HepG2 (cell line): ENCODE data around the gene ACSS1. TPM values are rescaled to one million over a fixed set of nuclear protein-coding genes. Genes with fewer than 3 reads are reported as not detected.

ENCODE experiments used
- CCAR2 ChIP-seq: fragments of 200-400 bp; formaldehyde crosslinking; optimal IDR thresholded peaks from 2 replicates; pipeline ENCODE3; 2018; ENCODE audit warnings: low read depth, mild to moderate bottlenecking, low read length, moderate library complexity
- E2F2 ChIP-seq: sonication (generic); formaldehyde crosslinking; IDR thresholded peaks from 2 replicates; pipeline ENCODE4 v1.4.0; 2020; ENCODE audit warnings: missing genetic modification reagents, borderline replicate concordance
- E2F5 ChIP-seq: sonication (generic); formaldehyde crosslinking; conservative IDR thresholded peaks from 2 replicates; pipeline ENCODE4 v1.4.0; 2020; ENCODE audit warnings: missing genetic modification reagents
- EP300 ChIP-seq, 3 experiments: sonication (generic) in 1 of 3; formaldehyde crosslinking in 1 of 3; IDR thresholded peaks; 2 replicates each; pipeline versions ENCODE4 v1.5.1 to v1.6.1; 2011 to 2020; ENCODE audit warnings: low read depth in 2 of 3, low read length in 2 of 3, borderline replicate concordance in 1 of 3, improper control_type of control experiment in 1 of 3, mild to moderate bottlenecking in 1 of 3, missing genetic modification reagents in 1 of 3, moderate library complexity in 1 of 3
- HMG20B ChIP-seq: conservative IDR thresholded peaks from 2 replicates; pipeline ENCODE4 v1.6.1; 2016; ENCODE audit warnings: missing genetic modification reagents, missing compliant biosample characterization
- HNF1B ChIP-seq: sonication (generic); formaldehyde crosslinking; IDR thresholded peaks from 2 replicates; pipeline ENCODE4 v1.5.1; 2020; ENCODE audit warnings: mild to moderate bottlenecking, moderate library complexity, missing genetic modification reagents
- KDM5B ChIP-seq: sonication (generic); formaldehyde crosslinking; IDR thresholded peaks from 2 replicates; pipeline ENCODE4 v1.4.0; 2020; ENCODE audit warnings: missing genetic modification reagents, mild to moderate bottlenecking, borderline replicate concordance
- KLF13 ChIP-seq: sonication (generic); formaldehyde crosslinking; IDR thresholded peaks from 2 replicates; pipeline ENCODE4 v1.4.0; 2020; ENCODE audit warnings: mild to moderate bottlenecking, missing genetic modification reagents
- KLF16 ChIP-seq, 2 experiments: sonication (generic) in 1 of 2; formaldehyde crosslinking in 1 of 2; IDR thresholded peaks; 2 replicates each; pipeline versions ENCODE4 v1.6.1 to v1.8.0; 2016 to 2023; ENCODE audit warnings: missing genetic modification reagents in 2 of 2, missing compliant biosample characterization in 1 of 2
- PHF5A ChIP-seq: IDR thresholded peaks from one replicate; pipeline ENCODE4 v1.6.1; 2018; ENCODE audit warnings: low read depth, missing genetic modification reagents; ENCODE audit not compliant: unreplicated experiment
- SKIL ChIP-seq: sonication (generic); formaldehyde crosslinking; IDR thresholded peaks from 2 replicates; pipeline ENCODE4 v1.8.0; 2022; ENCODE audit warnings: missing genetic modification reagents, mild to moderate bottlenecking, moderate library complexity, borderline replicate concordance
- SYNCRIP ChIP-seq: fragments of 200-400 bp; formaldehyde crosslinking; IDR thresholded peaks from 2 replicates; pipeline ENCODE4 v1.6.1; 2018; ENCODE audit warnings: mild to moderate bottlenecking, low read depth, low read length; ENCODE audit not compliant: insufficient read depth
- TBX2 ChIP-seq: sonication (generic); formaldehyde crosslinking; IDR thresholded peaks from 2 replicates; pipeline ENCODE4 v1.5.0; 2020; ENCODE audit warnings: missing genetic modification reagents, mild to moderate bottlenecking, borderline replicate concordance
- TEF ChIP-seq: sonication (generic); formaldehyde crosslinking; IDR thresholded peaks from 2 replicates; pipeline ENCODE4 v1.5.0; 2020; ENCODE audit warnings: missing genetic modification reagents
- TP53 ChIP-seq: sonication (generic); formaldehyde crosslinking; conservative IDR thresholded peaks from 2 replicates; pipeline ENCODE4 v1.4.0; 2020; ENCODE audit warnings: missing genetic modification reagents
- UBTF ChIP-seq: sonication (generic); formaldehyde crosslinking; IDR thresholded peaks from 2 replicates; pipeline ENCODE4 v1.4.0; 2020; ENCODE audit warnings: mild to moderate bottlenecking, missing genetic modification reagents
- ZNF282 ChIP-seq: fragments of 450-650 bp; IDR thresholded peaks from 2 replicates; pipeline ENCODE4 v1.6.1; 2018; ENCODE audit not compliant: partially characterized antibody
- ZNF367 ChIP-seq: sonication (generic); formaldehyde crosslinking; IDR thresholded peaks from 2 replicates; pipeline ENCODE4 v1.4.0; 2020; ENCODE audit warnings: missing genetic modification reagents, borderline replicate concordance
- ZNF382 ChIP-seq: sonication (generic); formaldehyde crosslinking; IDR thresholded peaks from 2 replicates; pipeline ENCODE4 v1.5.0; 2020; ENCODE audit warnings: missing genetic modification reagents, mild to moderate bottlenecking, borderline replicate concordance
- polyA plus RNA-seq, 8 experiments: library from polyadenylated mRNA; depleted of rRNA in 3 of 8; stranded (reverse) in 7 of 8; unstranded in 1 of 8; fragments of >200 nt; fragmentation: Illumina TruSeq in 4 of 8; extraction: Trizol in 4 of 8; gene quantifications; 2 replicates each; pipeline versions ENCODE4 v1.2.1 to v1.2.3, GENCODE V29; 2011 to 2016; ENCODE audit warnings: low read depth in 4 of 8, missing spikeins in 1 of 8, mixed read lengths in 1 of 8; ENCODE audit not compliant: insufficient read depth in 1 of 8
- total RNA-seq, 5 experiments: library from RNA; depleted of rRNA; stranded (reverse); fragments of >200 nt; fragmentation: Illumina TruSeq; extraction: Trizol; gene quantifications; 2 replicates each; pipeline ENCODE4 v1.2.3, GENCODE V29; 2016; ENCODE audit warnings: low read depth in 1 of 5

The ACSS1 gene
- total and polyA plus RNA-seq, 2 of the 13 experiments (the other 11 are each of a cell fraction or from before 2014, with no cell fraction given), result 15.2 to 41.6 TPM

GRCh38 chr20:25030007-25030648 is 27.8 kb downstream of the ACSS1 start (continued):
- TF ChIP-seq TEF (no peak), KLF16 (CRISPR knock-in tag; IDR thresholded peaks at IDR 0.05) (0 out of 4 replicates have a peak, but pooled peaks of 1 of the 2 experiments have one; percentile 26), PHF5A (CRISPR knock-in tag) (no peak), TBX2 (CRISPR knock-in tag) (peak; percentile 45; the same call in 1 of the 2 replicates), ZNF367 (CRISPR knock-in tag) (no peak), UBTF (peak; percentile 30; the same call in 1 of the 2 replicates), HNF1B (CRISPR knock-in tag) (no peak), E2F2 (CRISPR knock-in tag) (no peak), HMG20B (CRISPR knock-in tag) (no peak), ZNF282 (no peak), KLF13 (CRISPR knock-in tag) (no peak), SYNCRIP (no peak), KDM5B (no peak), E2F5 (CRISPR knock-in tag) (no peak), TP53 (CRISPR knock-in tag) (no peak), SKIL (CRISPR knock-in tag) (no peak), CCAR2 (no peak), ZNF382 (no peak), EP300 (IDR thresholded peaks at IDR 0.05; ENCODE audit: low read depth in 2 of 2, low read length in 2 of 2) (no peak), EP300 (CRISPR knock-in tag; IDR thresholded peaks at IDR 0.05; ENCODE audit: borderline replicate concordance) (no peak)
